ENCODE measurements around the gene ARHGAP25. TPM values are rescaled to one million over a fixed set of nuclear protein-coding genes. Genes with fewer than 3 reads are reported as not detected.

Gene ARHGAP25
- total and polyA plus RNA-seq, 2 of the 4 experiments (the other 2 are of a cell fraction): 0.29 to 0.36 TPM

- H2BK15ac ChIP-seq (ENCODE audit: low read depth, low read length): no peak overlapping the region
- H3K18ac ChIP-seq (ENCODE audit: low read depth, low read length): no peak overlapping the region
- H4K20me1 ChIP-seq (ENCODE audit: insufficient read depth, low read length): no peaks in the 10 kb centered on the region
- H2AFZ ChIP-seq (replicated peaks; ENCODE audit: low read length, poor library complexity): no peak overlapping the region
- ATAC-seq (ENCODE audit: low read depth) (no peak), DNase-seq (no peak)
- in situ Hi-C loops (cut with MboI; ENCODE audit: low sequenced_read_pairs): no loop called here
- TF ChIP-seq CHD1 (IDR thresholded peaks at IDR 0.05; ENCODE audit: low read depth, low read length) (no peak), MAFK (IDR thresholded peaks at IDR 0.05; ENCODE audit: low read depth, low read length) (no peak), POLR2A (IDR thresholded peaks at IDR 0.05; ENCODE audit: low read depth, low read length) (no peak), ELK1 (IDR thresholded peaks at IDR 0.05; ENCODE audit: borderline replicate concordance, low read depth, low read length) (no peak), SMC3 (IDR thresholded peaks at IDR 0.05; ENCODE audit: low read depth, low read length) (no peak), USF2 (IDR thresholded peaks at IDR 0.05; ENCODE audit: low read depth, low read length) (no peak), NFE2L2 (IDR thresholded peaks at IDR 0.05; ENCODE audit: low read depth, low read length) (no peak), FOS (IDR thresholded peaks at IDR 0.05; ENCODE audit: low read depth, low read length) (no peak), MXI1 (IDR thresholded peaks at IDR 0.05; ENCODE audit: borderline replicate concordance, low read depth, low read length) (no peak), RCOR1 (IDR thresholded peaks at IDR 0.05; ENCODE audit: insufficient replicate concordance, low read length) (no peak), RAD21 (IDR thresholded peaks at IDR 0.05; ENCODE audit: low read length) (no peak), MAZ (IDR thresholded peaks at IDR 0.05; ENCODE audit: borderline replicate concordance, low read depth, low read length) (no peak), BHLHE40 (IDR thresholded peaks at IDR 0.05; ENCODE audit: low read depth, low read length) (no peak), RFX5 (IDR thresholded peaks at IDR 0.05; ENCODE audit: low read depth, low read length) (no peak), CTCF (conservative IDR thresholded peaks at IDR 0.05; ENCODE audit: low read depth, low read length) (no peak), CEBPB (IDR thresholded peaks at IDR 0.05; ENCODE audit: low read depth, low read length) (no peak)
- H3K23ac ChIP-seq (ENCODE audit: low read depth, low read length): no peak overlapping the region
- no peak overlapping the region for H3K4me3 ChIP-seq (ENCODE audit: insufficient read depth, low read depth, low read length)
- H4K5ac ChIP-seq (ENCODE audit: low read depth, low read length): no peak overlapping the region
- H2AK5ac ChIP-seq (ENCODE audit: low read depth, low read length): no peak overlapping the region
- no peaks in the 10 kb centered on the region for H3K4me1 ChIP-seq (ENCODE audit: control insufficient read depth, insufficient read depth, low read length)
- WGBS, 2 experiments (ENCODE audit: extremely low coverage in 2 of 2, insufficient read length in 1 of 2): no CpG with 5 or more reads among the region's 3 CpGs
- no TSS peak for BruUV-seq (replicated peaks)
- ChIA-PET POLR2A (ENCODE audit: unreplicated experiment) (no interaction called here), CTCF (interaction anchor here (1.0 kb wide), 1 partner anchor 20 kb away, joined by 3 read pairs; no protein-coding TSS in a partner anchor)
- no peaks in the 10 kb centered on the region for H3K9me1 ChIP-seq (ENCODE audit: insufficient read depth, low read length)
- H3K36me3 ChIP-seq (ENCODE audit: control insufficient read depth, insufficient read depth, low read length): no peaks in the 10 kb centered on the region
- H2BK5ac ChIP-seq (ENCODE audit: low read depth, low read length, poor library complexity, severe bottlenecking): no peak overlapping the region
- H4K91ac ChIP-seq (ENCODE audit: insufficient read depth, low read depth, low read length): no peak overlapping the region
- no peak overlapping the region for H4K8ac ChIP-seq (ENCODE audit: low read depth in 2 of 2, low read length in 2 of 2)
- H2BK120ac ChIP-seq (ENCODE audit: low read depth, low read length): no peak overlapping the region
- H3K4ac ChIP-seq (ENCODE audit: low read depth, low read length): no peak overlapping the region
- H3K4me2 ChIP-seq (ENCODE audit: low read depth, low read length): no peak overlapping the region
- H3K9me3 ChIP-seq (ENCODE audit: control insufficient read depth, insufficient read depth, low read length): no peaks in the 10 kb centered on the region
- dilution Hi-C loops (cut with HindIII; ENCODE audit: low sequenced_read_pairs, unreplicated experiment): no loop called here
- H3K14ac ChIP-seq (replicated peaks; ENCODE audit: low read depth, low read length): no peak overlapping the region
- intact Hi-C loops (cut with micrococcal nuclease): no loop called here
- H3K79me1 ChIP-seq (ENCODE audit: low read depth in 1 of 2, low read length in 2 of 2): no peaks in the 10 kb centered on the region
- H3K27ac ChIP-seq (ENCODE audit: insufficient read depth, low read length): no peak overlapping the region
- H3K9ac ChIP-seq (ENCODE audit: low read depth, low read length): no peak overlapping the region
- no peak overlapping the region for H2AK9ac ChIP-seq (replicated peaks; ENCODE audit: low read depth, low read length, poor library complexity)
- H3K27me3 ChIP-seq (ENCODE audit: control insufficient read depth, insufficient read depth, low read length): no peaks in the 10 kb centered on the region; the same call in 1 of the 2 replicates
- H3K56ac ChIP-seq (ENCODE audit: extremely low read depth, insufficient read depth, low read length): no peak overlapping the region
- no peak overlapping the region; the same call in 1 of the 2 replicates for H2BK20ac ChIP-seq (ENCODE audit: low read depth, low read length)
Measured at GRCh38 chr2:68717305-68717661, 17.3 kb upstream of the ARHGAP25 start.
